HL-60 (cell line): Measurements from ENCODE around the gene CSRNP3.

Source experiments
- DNase-seq, 2 experiments: peaks; one replicate each; pipeline ENCODE4 v3.0.0-alpha.2; 2010 to 2020; ENCODE audit warnings: low read depth in 1 of 2, low spot score in 1 of 2
- H3K27ac ChIP-seq: fragments of 250-450 bp; sonication (Bioruptor Pico); replicated peaks from 2 replicates; pipeline ENCODE4 v1.5.1; 2020; ENCODE audit warnings: mild to moderate bottlenecking, moderate library complexity
- H3K27me3 ChIP-seq: fragments of 250-450 bp; sonication (Bioruptor Pico); 2 replicates; pipeline ENCODE4 v1.5.1; 2021; ENCODE audit warnings: mild to moderate bottlenecking, moderate library complexity; ENCODE audit not compliant: insufficient read depth, poor library complexity, severe bottlenecking
- H3K4me3 ChIP-seq: replicated peaks from 2 replicates; pipeline ENCODE4 v1.5.1; 2011; ENCODE audit warnings: mild to moderate bottlenecking, control low read depth, low read length; ENCODE audit not compliant: insufficient read depth
- GABPA ChIP-seq: IDR thresholded peaks from 2 replicates; pipeline ENCODE4 v1.6.1; 2012; ENCODE audit warnings: low read depth
- POLR2AphosphoS5 ChIP-seq: IDR thresholded peaks from 2 replicates; pipeline ENCODE4 v1.6.1; 2012; ENCODE audit warnings: low read depth
- REST ChIP-seq: IDR thresholded peaks from 2 replicates; pipeline ENCODE4 v1.6.1; 2012; ENCODE audit warnings: low read depth; ENCODE audit not compliant: insufficient replicate concordance
- SPI1 ChIP-seq: IDR thresholded peaks from 2 replicates; pipeline ENCODE4 v1.6.1; 2012; ENCODE audit warnings: low read depth, mild to moderate bottlenecking, borderline replicate concordance
- TF ChIP-seq, protein P1 (sequence below): IDR thresholded peaks from one replicate; pipeline ENCODE4 v1.5.1; 2011; ENCODE audit warnings: low read length, control low read depth, inconsistent platforms; ENCODE audit not compliant: insufficient read depth

CSRNP3 gene

DNA sequence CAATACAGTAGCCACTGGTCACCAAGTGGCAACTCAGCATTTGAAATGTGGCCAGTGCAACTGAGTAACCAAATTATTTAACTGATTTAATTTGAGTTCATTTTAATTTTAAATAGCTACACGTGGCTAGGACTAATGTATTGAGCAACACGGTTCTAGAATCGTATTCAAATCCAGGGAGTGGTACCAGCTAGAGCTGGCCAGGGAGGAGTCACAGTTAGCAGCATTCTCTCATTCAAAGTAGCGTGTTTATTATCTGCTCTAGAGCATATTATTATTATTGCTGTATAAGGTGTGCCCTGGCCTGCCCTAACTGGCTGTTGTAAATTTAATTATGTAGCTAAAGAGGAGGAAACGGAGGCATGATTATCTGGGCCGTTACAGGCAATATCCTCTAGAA lies 231.6 kb downstream of the CSRNP3 start:
- TF ChIP-seq POLR2AphosphoS5 (no peak), GABPA (no peak), SPI1 (no peak), REST (no peak)
- TF ChIP-seq, protein P1, sequence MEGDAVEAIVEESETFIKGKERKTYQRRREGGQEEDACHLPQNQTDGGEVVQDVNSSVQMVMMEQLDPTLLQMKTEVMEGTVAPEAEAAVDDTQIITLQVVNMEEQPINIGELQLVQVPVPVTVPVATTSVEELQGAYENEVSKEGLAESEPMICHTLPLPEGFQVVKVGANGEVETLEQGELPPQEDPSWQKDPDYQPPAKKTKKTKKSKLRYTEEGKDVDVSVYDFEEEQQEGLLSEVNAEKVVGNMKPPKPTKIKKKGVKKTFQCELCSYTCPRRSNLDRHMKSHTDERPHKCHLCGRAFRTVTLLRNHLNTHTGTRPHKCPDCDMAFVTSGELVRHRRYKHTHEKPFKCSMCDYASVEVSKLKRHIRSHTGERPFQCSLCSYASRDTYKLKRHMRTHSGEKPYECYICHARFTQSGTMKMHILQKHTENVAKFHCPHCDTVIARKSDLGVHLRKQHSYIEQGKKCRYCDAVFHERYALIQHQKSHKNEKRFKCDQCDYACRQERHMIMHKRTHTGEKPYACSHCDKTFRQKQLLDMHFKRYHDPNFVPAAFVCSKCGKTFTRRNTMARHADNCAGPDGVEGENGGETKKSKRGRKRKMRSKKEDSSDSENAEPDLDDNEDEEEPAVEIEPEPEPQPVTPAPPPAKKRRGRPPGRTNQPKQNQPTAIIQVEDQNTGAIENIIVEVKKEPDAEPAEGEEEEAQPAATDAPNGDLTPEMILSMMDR, result no peak
- Histone ChIP-seq H3K4me3 (no peak overlapping the region), H3K27me3 (peaks cover 8% of the 10 kb centered on the region), H3K27ac (no peak overlapping the region)
- no peak for DNase-seq

DNA sequence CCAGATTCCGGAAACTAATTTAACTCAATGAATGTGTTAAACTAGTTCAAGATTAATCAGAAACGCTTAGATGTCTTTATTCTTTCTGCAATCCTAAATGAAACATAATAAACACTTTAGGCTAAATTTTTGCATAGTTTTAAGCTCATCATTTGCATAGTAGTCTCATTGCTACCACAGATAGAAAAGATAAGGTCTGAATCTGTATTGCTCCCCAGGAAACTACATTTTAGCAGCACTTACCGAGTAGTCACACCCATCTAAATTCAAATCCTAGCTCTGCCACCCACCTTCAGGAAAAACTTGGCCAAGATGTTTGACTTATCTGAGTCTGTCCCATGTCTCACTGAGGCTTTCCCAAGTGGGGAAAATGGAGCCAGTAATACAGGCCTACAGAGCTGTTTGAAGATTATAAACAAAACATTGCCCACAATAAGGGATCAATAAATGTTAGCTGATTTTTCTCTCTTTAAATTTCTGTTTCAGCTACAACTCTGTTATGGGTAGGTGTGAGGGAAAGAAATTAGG lies 237.5 kb downstream of the CSRNP3 start:
- no peak overlapping the region for H3K4me3 ChIP-seq
- TF ChIP-seq, protein P1, result no peak
- TF ChIP-seq GABPA (no peak), POLR2AphosphoS5 (no peak), REST (no peak), SPI1 (no peak)
- DNase-seq, result no peak
- no peak overlapping the region for H3K27ac ChIP-seq
- peaks cover 2% of the 10 kb centered on the region for H3K27me3 ChIP-seq

DNA sequence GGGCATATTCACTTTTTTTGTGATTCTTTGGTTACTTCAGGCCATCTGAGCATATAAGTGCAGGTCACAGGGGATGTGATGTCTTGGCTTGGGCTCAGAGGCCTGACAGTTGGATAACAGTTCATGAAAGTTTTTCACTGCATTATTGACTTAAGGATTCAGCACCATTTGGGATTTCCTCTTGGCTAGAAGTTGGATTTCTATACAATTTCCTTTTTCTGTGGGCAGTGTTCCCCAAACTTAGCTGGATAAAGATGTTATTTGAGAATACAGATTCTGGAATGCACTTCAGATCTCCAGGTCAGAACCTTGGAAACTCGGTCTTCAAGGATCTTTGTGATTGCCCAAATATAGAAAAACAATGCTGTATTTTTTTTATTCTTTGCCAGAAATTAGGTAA lies 246.6 kb downstream of the CSRNP3 start:
- Histone ChIP-seq H3K27ac (no peak overlapping the region), H3K27me3 (no peaks in the 10 kb centered on the region), H3K4me3 (no peak overlapping the region)
- TF ChIP-seq SPI1, result no peak
- TF ChIP-seq POLR2AphosphoS5, result no peak
- TF ChIP-seq, protein P1, result no peak
- TF ChIP-seq GABPA, result no peak
- TF ChIP-seq REST, result no peak
- DNase-seq, result no peak
